NCI-H2196 treated with DMSO at 0.1 percent for 48 hours (cell line): ENCODE data around the gene TRIO.

Source experiments
- DNase-seq: peaks from one replicate; lab custom pipeline; 2025; ENCODE audit not compliant: unreplicated experiment; lab: John Stamatoyannopoulos, UW

The TRIO gene

GRCh38 chr5:14122089-14122488 is 21.1 kb upstream of the TRIO start:
- DNase-seq, result no peak

- no peak for DNase-seq
These were observed 19.6 kb upstream of the TRIO start for GRCh38 chr5:14123551-14123950.

DNA sequence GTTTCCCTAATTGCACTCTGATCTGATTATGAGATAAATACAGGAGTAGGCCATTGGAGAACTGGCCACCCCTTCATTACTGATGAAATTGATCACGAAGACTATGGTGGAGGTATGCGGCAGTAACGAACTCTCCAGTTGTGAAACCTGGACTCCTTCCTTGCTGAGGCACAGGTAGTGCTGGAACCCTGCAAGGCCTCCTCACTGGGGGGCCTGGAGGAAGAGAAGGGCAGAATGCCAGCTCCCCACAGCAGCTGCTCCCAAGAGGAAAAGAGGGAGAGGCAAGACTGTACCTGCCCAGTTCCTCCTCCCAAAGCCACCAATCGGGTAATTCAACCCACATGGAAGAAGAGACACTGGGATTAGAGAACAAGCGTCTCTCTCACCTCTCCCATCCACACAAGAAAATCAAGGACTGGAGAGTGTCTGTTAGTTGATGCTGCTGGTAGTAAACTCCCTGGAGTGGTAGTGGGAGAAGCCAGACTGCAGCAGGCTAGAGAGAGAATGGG is 19.1 kb upstream of the TRIO start:
- DNase-seq, result no peak

DNA sequence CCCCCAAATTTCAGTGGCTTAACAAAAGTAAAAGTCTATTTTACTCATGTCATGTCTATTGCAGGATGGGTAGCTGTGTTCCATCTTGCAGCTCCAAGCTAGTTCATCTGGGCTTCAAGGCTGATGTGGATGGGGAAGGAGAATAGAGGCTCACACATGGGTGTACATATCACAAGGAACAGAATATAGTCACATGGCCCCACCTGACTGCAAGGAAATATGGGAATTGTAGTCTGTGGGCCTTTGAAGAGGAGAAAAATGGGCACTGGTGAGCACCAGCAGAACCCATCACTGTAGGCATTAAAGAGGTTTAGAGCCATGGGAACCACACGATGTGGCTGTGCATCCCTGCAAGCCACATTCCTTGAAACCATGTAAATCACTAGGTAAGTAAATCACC is 17.9 kb upstream of the TRIO start:
- no peak for DNase-seq

DNA sequence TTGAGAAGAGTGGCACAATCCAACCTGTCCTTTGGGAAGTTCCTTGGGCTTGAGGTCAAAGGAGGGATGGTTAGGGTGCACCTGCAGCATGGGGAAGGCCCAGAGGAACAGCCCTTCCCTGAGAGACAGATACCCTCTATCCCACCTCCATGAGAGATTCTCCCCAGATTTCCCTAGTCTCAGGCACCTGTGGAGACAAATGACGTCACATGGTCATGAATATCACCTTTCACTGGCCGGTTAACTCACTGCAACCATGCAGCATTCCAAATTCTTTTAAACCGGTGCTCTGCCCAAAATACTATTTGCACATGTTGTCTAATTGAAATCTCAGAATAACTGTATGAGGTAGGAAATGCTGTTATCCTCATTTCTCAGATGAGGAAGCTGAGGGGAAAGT is 15.6 kb upstream of the TRIO start:
- no peak for DNase-seq

DNA sequence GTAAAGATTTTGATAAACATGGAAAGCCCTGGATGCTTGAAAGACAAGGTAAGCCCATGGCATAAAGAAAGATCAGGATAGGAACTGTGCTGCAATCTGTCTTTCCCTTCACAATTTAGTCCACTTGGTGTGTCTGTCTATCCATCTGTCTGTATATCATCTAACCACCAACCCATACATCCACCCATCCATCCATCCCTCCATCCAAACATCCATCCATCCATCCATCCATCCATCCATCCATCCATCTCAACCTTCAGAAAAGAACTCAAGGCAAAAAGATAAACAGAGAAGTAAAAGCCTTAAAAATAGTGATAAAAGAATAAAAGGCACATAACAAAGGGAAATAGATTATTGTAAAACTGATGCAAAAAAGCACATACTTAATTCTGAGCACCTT is 15.1 kb upstream of the TRIO start:
- DNase-seq, result no peak

DNA sequence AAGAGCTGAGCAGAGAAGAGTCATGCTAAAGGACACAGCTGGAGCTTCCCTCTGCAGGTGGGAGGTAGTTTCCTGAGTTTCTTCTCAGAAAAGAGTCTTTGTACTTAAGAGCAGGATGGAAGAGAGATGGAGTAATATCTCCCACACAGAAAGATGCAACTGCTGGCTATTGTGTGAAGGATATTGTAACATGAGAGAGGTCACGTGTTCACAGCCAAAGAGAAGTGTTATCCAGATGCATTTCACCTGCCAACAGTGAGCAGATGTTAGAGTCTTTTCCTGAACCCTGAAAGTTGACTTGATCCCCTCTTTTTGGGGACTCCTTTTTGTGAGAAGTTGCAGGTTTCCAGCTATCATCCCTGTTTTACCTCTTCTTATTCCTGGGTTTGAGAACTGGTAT is 14.0 kb upstream of the TRIO start:
- DNase-seq, result no peak

GRCh38 chr5:14131855-14132503 is 11.2 kb upstream of the TRIO start:
- DNase-seq, result no peak

DNA sequence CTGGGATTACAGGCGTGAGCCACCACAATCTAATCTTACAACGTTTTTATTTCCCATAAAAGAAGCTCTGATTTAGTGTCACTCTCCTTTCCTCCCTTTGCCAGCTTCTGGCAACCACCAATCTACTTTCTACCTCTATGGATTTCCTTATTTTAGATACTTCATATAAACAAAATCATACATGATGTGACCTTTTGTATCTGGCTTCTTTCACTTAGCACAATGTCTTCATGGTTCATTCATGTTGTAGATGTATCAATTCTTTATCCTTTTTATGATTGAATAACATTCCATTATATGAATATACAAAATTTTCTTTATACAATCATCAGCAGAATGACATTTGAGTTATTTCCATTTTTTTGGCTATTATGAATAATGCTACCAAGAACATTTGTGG is 9.7 kb upstream of the TRIO start:
- DNase-seq, result no peak

- no peak for DNase-seq
These were observed 9.1 kb upstream of the TRIO start for GRCh38 chr5:14134083-14134482.

DNA sequence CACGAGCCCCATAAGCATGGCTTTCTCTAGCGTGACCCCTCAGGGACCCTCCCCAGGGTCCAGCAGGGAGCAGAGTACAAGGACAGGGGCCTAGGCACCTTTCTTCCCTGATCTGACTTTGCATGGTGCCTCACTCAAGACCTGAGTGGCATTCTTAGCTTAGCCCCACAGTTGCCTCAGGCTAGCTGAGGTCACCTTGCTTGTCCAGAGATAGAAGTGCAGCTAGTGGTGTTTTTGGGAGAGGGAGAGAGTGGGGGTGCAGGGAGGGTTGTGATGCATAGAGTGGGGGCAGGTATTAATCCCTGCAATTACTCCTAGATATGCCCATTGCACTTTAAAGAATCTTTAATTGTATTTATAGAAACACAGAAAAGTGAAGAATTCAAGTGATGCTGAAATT is 8.4 kb upstream of the TRIO start:
- DNase-seq, result no peak

DNA sequence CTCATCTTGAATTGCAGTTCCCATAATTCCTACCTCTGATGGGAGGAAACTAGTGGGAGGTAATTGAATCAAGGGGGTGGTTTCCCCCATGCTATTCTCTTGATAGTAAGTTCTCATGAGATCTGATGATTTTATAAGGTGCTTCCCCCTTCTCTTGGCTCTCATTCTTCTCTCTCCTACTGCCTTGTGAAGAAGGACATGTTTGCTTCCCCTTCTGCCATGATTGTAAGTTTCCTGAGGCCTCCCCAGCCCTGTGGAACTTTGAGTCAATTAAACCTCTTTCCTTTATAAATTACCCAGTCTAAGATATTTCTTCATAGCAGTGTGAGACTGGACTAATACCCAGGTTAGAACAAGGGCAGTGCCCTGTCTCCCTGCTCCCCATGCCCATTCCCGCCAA is 7.5 kb upstream of the TRIO start:
- DNase-seq, result no peak

GRCh38 chr5:14136228-14136627 is 6.9 kb upstream of the TRIO start:
- DNase-seq, result no peak

GRCh38 chr5:14138608-14139540 is 4.3 kb upstream of the TRIO start:
- DNase-seq, result no peak

GRCh38 chr5:14141764-14142163 is 1.4 kb upstream of the TRIO start:
- no peak for DNase-seq

DNA sequence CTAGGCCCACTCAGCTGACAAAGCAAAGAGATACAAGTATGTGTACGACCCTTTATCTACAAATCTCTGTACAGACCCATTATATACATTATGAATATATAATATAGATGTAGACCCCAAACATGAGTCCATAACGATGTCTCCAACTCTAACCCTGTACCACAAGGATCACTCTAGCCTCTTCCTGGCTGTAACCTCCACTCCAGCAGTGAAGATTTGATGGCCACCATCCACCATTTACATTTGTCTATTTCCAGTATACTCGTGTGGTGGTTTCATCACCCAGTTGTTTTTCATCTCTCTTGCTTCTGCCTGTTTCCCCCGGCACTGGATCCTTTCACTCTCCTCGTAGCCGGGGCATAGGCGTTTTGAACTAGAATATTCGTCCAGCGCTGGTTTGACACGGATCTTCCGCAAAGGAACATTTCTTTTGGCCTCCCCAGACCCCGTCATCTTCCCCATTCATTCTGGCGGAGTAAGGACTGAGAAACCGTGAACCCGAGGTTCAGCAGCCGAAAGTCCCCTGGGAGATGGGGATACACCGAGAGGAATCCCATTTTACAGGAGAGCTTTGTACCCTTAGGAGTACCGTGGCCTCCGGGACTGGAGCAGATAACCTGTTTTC is 828 bp upstream of the TRIO start:
- no peak for DNase-seq

DNA sequence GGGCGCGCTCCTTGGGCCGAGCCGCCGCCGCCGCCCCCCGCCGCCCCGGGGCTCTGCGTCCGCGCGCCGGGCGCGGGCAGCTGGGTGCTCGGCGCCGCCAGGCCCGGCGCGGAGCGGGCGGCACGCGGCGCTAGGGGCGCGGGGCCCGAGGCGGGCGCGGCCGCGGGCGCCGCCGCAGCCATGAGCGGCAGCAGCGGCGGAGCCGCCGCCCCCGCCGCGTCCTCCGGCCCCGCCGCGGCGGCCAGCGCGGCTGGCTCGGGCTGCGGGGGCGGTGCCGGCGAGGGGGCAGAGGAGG is 351 bp downstream of the TRIO start:
- no peak for DNase-seq

- DNase-seq, result no peak
These were observed 871 bp downstream of the TRIO start for GRCh38 chr5:14143841-14144585.

GRCh38 chr5:14144586-14145434 is 1.7 kb downstream of the TRIO start:
- no peak for DNase-seq
